RPMI8226 (cell line): Measurements from ENCODE around the gene MLEC.

ENCODE experiments used
- DNase-seq: peaks from one replicate; pipeline ENCODE4 v3.0.0-alpha.2; 2015

Gene MLEC

GRCh38 chr12:120751389-120751788 lies 64.4 kb downstream of the MLEC start:
- DNase-seq: no peak
